Measurements from ENCODE around the gene CLK3. TPM values are rescaled to one million over a fixed set of nuclear protein-coding genes. Genes with fewer than 3 reads are reported as not detected.
A peak's percentile ranks its signal among the peaks of the same experiment; 100 is the strongest.

CLK3 gene
- total RNA-seq, 2 donors from 2014 or later: 37.7 to 42.3 TPM

- peak; percentile 97 for DNase-seq (ENCODE audit: low spot score)
- intact Hi-C loops (cut with DNase I): no loop called here
These were observed 17.4 kb upstream of the CLK3 start for GRCh38 chr15:74598126-74598842.

GRCh38 chr15:74599156-74599555 is 16.5 kb upstream of the CLK3 start:
- no peak for DNase-seq (ENCODE audit: low spot score)
- intact Hi-C loops (cut with DNase I): no loop called here

- intact Hi-C loops (cut with DNase I): no loop called here
- DNase-seq (ENCODE audit: low spot score): no peak
These were observed 12.4 kb upstream of the CLK3 start for GRCh38 chr15:74603026-74603788.

- intact Hi-C loops (cut with DNase I): no loop called here
- no peak for DNase-seq (ENCODE audit: low spot score)
These were observed 11.6 kb upstream of the CLK3 start for GRCh38 chr15:74603789-74604705.

GRCh38 chr15:74604983-74605794 is 10.4 kb upstream of the CLK3 start:
- DNase-seq (ENCODE audit: low spot score): no peak
- intact Hi-C loops (cut with DNase I): loop anchor here in 1 of 2 donors (5.0 kb wide), 1 partner anchor 668 kb away; no protein-coding TSS in a partner anchor

- intact Hi-C loops (cut with DNase I): loop anchor here in 1 of 2 donors (5.0 kb wide), 1 partner anchor 668 kb away; no protein-coding TSS in a partner anchor
- no peak for DNase-seq (ENCODE audit: low spot score)
These were observed 9.9 kb upstream of the CLK3 start for GRCh38 chr15:74605795-74606150.

- intact Hi-C loops (cut with DNase I): loop anchor here in 1 of 2 donors (5.0 kb wide), 1 partner anchor 671 kb away; no protein-coding TSS in a partner anchor
- no peak for DNase-seq (ENCODE audit: low spot score)
These were observed 6.8 kb upstream of the CLK3 start for GRCh38 chr15:74608786-74609185.

- DNase-seq (ENCODE audit: low spot score): no peak
- intact Hi-C loops (cut with DNase I): loop anchor here in 1 of 2 donors (5.0 to 10.0 kb wide), 2 partner anchors 65 to 673 kb away; partner anchors contain the start of gene ARID3B
These were observed 5.7 kb upstream of the CLK3 start for GRCh38 chr15:74609938-74610301.

- intact Hi-C loops (cut with DNase I): loop anchor here in 1 of 2 donors (10.0 kb wide), 1 partner anchor 66 kb away; the partner anchor contains the start of gene ARID3B
- no peak for DNase-seq (ENCODE audit: low spot score)
These were observed 5.2 kb upstream of the CLK3 start for GRCh38 chr15:74610302-74610951.

- no peak for DNase-seq (ENCODE audit: low spot score)
- intact Hi-C loops (cut with DNase I): loop anchor here in 1 of 2 donors (10.0 kb wide), 1 partner anchor 67 kb away; the partner anchor contains the start of gene ARID3B
These were observed 4.3 kb upstream of the CLK3 start for GRCh38 chr15:74611341-74611740.

GRCh38 chr15:74611834-74612233 is 3.8 kb upstream of the CLK3 start:
- intact Hi-C loops (cut with DNase I): loop anchor here in 1 of 2 donors (10.0 kb wide), 1 partner anchor 67 kb away; the partner anchor contains the start of gene ARID3B
- no peak for DNase-seq (ENCODE audit: low spot score)

GRCh38 chr15:74612677-74613076 is 3.0 kb upstream of the CLK3 start:
- intact Hi-C loops (cut with DNase I): loop anchor here in 1 of 2 donors (10.0 kb wide), 1 partner anchor 68 kb away; the partner anchor contains the start of gene ARID3B
- DNase-seq (ENCODE audit: low spot score): no peak

- intact Hi-C loops (cut with DNase I): loop anchor here in 1 of 2 donors (10.0 kb wide), 1 partner anchor 69 kb away; the partner anchor contains the start of gene ARID3B
- no peak for DNase-seq (ENCODE audit: low spot score)
These were observed 2.3 kb upstream of the CLK3 start for GRCh38 chr15:74613089-74613952.

GRCh38 chr15:74613953-74614743 is 1.5 kb upstream of the CLK3 start:
- intact Hi-C loops (cut with DNase I): loop anchor here in 1 of 2 donors (10.0 kb wide), 1 partner anchor 69 kb away; the partner anchor contains the start of gene ARID3B
- DNase-seq (ENCODE audit: low spot score): no peak

GRCh38 chr15:74614744-74615507 is 710 bp upstream of the CLK3 start:
- intact Hi-C loops (cut with DNase I): loop anchor here (5.0 to 10.0 kb wide), 2 partner anchors 70 to 73 kb away; partner anchors contain the start of gene ARID3B (in 2 of the 2)

More at GRCh38 chr15:74614744-74615507, 710 bp upstream of the CLK3 start:
- peak; percentile 94 for DNase-seq (ENCODE audit: low spot score)
